COR-L47 (cell line): ENCODE results near the gene RPL12.
A peak's percentile ranks its signal among the peaks of the same experiment; 100 is the strongest.
"Not testable (repeated sequence)": the region's sequence is repeated elsewhere in the genome, so short reads cannot be mapped to it uniquely, and the experiment has no call there.

ENCODE experiments used
- DNase-seq: peaks from one replicate; lab custom pipeline; 2025; lab: John Stamatoyannopoulos, UW

Gene RPL12

DNA sequence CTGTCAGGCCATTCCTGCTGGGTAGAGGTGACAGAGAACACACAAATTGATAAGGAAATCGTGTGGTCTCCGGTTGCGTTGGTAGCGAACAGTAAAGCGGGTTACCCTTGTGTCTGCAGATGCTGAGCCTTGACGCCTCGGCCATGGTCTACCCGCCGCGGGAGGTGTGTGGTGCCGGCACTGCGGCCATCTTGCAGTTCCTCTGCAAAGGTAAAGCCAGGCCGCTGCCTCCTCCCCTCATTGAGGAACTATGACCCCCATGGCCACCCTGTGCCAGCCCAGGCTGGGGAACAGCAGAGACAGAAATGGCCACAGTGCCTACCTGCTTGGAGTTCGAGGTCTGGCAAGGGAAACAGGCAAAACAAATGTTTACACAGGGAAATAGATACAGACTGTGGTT lies 16.4 kb upstream of the RPL12 start:
- DNase-seq: no peak

DNA sequence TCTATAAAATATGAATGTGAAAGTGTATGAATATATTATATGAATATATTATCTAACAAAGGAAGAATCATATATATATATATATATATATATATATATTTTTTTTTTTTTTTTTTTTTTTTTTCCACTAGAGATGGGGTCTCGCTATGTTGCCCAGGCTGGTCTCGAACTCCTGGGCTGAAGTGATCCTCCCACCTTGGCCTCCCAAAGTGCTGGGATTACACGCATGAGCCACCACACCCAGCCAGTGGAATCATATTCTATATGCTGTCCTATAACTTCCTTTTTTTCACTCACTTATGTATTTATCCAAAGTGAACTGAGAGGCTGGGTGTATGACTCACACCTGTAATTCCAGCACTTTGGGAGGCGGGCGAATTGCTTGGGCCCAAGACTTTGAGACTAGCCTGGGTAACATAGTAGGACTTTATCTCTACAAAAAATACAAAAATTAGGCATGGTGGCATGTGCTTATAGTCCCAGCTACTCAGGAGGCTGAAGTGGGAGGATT lies 15.3 kb upstream of the RPL12 start:
- not testable (repeated sequence) for DNase-seq

DNA sequence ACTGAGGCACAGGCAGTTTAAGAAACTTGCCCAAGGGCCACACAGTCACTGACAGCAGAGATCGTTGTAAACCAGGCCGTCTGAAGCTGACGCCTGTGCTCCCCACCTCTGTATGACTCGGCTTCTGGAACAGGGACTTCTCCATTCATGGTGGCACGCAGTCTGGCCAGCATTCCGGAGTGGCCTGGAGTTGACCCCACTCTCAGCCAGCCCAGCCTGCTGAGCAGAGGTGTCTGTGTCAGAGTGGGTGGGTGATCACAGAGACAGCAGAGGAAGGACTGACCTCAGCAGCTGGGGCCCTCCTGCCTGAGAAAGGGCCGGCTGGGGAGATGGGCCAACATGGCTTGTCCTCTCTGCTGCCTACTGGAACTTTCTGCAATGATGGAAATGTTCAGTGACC lies 12.7 kb upstream of the RPL12 start:
- no peak for DNase-seq

DNA sequence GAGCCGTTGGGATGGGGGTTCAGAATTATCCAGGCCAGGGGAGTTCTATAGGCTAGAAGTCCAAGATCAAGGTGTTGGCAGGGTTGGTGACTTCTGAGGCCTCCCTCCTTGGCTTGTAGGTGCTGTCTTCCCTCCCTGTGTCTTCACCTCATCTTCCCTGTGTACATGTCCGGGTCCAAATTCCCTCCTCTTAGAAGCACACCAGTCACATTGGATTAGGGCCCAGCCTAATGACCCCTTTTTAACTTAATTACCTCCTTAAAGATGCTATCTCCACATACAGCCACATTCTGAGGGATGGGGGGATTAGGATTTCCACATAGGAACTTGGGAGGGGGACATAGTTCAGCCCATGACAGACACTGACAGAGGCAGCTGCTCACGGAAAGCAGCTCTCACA lies 12.2 kb upstream of the RPL12 start:
- no peak for DNase-seq

DNA sequence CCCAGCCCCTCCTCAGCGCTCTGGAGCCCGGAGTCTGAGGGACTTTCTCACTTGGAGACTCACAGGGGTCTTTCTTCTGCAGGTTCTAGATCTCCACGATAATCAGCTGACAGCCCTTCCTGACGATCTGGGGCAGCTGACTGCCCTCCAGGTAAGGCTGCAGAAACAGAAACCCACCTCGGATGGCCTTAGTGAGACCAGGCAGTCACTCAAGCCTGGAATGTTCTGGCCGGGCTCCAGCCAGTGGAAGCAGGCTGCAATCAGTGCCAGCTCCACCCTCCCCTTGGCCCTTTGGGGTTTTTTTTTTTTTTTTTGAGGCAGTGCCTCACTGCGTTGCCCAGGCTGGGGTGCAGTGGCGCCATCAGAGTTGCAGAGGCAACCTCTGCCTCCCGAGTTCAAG lies 7.7 kb upstream of the RPL12 start:
- no peak for DNase-seq

DNA sequence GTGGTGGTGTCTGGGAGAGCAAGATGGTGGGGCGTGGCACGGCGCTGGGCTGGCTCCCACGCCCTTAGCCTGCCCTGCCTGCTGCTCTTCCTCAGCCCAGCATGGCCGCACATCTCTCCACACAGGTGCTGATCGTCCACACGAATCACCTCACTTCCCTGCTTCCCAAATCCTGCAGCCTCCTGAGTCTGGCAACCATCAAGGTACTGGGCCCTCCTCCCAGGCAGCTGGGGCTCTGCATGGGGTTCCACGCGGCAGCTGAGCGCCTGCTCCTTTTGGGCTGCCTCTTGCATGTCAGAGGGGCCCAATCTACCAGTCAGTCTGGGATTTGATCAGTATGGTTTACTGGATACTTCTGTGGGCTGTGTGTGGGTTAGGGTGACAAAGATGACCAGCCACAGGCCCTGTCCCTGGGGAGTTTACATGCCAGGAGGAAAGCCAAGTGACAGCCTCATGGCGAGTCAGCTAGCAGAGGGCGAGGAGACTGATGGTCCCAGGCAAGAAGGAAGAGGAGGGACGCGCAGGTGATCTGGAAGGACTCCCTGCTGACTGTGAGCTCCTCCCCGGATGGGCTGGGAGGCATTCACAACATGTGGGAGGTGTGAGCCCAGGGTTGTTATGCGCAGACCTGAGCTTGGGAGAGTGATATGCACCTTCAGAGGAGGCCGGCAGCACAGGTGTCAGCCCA lies 6.1 kb upstream of the RPL12 start:
- no peak for DNase-seq

DNA sequence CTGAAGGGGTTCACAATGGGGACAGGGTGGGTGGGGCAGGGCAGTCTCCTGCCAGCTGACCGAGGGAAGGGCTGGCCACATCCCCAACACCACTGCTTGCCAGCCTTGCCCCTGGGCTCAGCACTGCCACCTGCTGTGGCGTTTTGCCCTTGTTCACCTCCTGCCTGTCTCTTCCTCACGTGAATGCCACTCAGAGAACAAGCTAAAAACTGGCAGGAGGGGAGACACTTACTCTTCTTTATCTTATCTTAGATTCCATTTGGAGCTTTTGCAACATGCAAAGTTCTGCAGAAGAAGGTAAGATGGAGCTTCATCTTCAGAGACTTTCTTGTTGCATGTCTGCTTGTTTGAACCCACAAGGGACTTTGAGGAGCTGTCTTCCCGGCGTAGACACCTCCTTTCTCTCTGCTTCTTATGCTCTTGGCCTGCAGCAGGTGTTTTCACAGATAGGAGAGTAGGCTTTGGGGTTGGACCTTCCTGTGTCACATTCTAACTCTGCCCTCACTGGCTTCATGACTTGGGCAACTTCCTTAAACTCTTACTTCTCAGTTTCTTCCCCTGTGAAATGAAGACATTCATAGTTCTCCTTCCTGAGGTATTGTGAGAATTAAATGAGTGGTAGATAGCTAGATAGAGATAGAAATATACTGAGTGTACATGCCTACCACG lies 4.3 kb upstream of the RPL12 start:
- peak; percentile 3 for DNase-seq

DNA sequence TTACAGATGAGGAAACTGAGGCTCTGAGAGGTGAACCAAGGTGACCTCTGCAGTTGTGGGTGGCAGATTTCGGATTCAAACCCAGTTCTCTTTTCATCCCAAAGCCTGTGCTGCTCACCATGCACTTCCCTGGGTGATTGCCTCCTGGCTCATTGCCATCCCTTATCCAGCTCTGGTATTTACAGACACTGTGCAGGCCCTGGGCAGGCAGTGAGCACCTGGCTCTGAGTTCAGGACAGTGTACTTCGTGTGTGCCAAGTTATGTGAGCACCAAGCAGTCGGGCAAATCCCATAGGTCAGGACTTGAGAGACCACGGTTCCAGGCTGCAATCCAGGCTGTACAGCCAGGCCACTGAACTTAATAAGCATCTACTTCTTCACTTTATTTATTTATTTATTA lies 1.5 kb upstream of the RPL12 start:
- DNase-seq: no peak

DNA sequence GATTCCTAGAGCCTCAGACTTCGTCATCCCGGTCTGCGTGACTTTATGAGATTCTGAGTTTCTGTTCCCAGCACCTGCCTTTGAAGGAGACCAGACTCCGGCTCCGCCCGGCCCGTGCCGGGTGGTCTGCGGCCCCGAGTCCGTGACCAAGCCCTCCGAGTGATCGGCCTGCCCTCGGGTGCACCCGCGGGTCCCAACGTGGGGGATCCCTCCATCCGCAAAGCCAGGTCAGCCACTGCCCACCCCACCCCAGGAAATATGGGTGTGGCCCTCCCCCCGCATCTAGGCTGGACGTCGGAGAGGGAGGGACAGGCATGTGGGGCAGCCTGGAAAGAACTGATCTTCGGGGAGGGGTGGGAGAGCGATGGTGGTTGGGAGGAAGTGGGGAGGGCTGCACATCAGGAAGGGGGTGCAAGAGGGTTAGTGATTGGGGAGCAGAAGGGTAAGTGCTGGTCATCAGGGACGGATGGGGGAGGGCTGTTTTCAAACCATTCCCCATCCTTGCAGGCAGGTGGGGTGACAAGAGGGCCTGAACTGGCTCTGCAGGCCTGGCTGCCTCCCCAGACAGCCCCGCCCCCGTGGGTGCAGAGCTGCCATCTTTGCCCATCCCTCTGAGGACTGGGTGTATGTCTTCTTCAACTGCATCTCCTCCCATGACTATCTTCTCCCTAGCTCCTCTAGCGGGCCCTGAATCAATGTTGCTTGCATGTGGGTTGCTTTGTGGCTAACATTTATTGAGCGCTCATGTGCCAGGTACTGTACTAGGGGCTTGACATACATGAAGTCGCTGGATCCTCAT lies 851 bp upstream of the RPL12 start:
- peak; percentile 27 for DNase-seq

DNA sequence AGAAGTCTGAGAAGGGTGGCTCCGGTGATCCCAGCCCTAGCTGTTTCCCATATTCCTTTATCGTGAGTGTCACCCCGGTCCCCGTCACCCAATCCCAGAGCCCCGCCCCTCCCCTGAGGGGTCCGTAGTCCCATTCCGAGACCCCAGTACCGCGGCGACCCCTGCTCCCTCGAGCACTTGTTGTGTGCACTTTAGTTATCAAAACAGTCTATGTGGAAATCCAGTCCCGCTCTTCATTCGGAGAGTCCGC lies 327 bp upstream of the RPL12 start:
- no peak for DNase-seq

DNA sequence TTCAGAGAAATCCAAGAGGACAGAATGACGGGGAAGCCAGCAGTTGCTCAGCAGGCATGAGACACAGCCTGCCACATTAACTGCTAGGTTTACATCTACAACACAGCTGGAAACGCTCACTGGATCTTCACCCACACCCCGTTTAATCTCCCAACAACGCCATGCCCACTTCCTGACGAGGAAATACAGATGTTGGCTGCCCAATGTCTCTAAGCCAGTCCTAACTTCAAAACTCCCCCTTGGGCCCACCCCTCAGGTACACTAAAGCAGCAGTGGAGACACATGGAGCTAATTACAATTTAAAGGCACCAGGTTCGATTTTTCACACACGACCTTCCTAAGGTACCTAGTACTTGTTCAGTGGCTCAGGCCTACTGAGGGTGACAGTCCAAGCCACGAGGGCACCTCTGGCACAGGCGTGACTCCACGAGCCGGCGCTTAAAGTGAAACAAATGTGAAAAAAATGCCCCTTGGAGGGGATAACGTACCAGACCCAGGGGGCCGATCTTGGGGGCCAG lies 904 bp downstream of the RPL12 start:
- no peak for DNase-seq

DNA sequence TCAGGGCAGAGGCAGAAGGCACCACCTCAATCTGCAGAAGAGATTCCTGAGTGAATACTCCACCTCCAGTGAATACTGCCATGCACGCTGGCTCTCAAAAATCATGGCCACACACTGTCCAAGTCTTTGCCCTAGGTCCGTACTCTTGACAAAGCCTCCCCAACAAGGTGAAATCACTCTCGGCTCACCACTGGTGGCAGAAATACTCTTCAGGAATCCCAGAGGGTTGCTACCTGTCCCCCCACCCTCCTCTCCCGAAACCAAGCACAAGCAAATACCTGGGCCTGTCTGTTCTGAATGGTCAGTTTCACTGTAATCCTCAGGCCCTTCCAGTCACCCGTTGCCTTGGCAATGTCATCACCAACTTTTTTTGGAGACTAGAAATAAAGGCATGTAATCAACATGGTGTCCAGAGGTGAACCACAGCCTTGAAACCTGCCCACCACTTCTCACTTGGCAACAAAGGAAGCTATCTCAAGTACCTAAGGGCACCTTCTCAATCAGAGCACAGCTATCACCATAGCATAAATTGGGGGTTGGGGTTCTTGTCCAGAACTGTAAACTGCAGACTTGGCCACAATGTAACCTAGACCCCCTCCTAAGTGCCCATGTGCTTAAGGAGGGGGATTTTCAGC lies 1.8 kb downstream of the RPL12 start:
- no peak for DNase-seq

DNA sequence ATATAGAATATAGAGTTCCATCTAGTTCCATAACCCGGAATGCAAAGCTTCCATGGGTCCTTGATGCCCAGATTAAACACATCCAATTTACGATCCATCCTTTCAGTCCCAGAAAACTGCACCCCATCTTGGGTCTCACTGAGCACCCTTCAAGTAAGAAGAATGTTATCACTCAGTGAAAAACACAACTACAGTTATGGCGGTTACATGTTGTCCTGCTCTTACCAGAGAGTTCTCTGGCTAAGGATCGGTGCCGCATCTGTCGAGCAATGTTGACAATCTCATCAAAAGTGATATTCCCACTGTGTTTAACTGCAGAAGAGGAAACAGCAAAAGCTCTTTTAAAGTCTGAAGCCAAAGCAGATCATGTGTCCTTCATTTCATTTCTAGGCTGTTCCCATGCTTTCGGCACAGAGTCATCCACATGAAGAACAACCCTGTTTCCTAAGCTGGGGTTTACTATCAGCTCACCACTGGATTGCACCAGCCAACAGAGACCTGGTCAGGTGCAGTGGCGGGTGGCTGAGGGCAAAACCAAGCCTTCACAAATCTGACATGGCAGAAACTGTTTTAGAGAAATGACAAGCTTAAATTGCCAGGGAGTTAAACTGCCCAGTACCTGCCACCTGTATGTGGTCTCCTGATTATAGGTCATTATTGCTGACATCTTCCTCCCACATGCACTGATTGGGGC lies 2.9 kb downstream of the RPL12 start:
- DNase-seq: no peak

DNA sequence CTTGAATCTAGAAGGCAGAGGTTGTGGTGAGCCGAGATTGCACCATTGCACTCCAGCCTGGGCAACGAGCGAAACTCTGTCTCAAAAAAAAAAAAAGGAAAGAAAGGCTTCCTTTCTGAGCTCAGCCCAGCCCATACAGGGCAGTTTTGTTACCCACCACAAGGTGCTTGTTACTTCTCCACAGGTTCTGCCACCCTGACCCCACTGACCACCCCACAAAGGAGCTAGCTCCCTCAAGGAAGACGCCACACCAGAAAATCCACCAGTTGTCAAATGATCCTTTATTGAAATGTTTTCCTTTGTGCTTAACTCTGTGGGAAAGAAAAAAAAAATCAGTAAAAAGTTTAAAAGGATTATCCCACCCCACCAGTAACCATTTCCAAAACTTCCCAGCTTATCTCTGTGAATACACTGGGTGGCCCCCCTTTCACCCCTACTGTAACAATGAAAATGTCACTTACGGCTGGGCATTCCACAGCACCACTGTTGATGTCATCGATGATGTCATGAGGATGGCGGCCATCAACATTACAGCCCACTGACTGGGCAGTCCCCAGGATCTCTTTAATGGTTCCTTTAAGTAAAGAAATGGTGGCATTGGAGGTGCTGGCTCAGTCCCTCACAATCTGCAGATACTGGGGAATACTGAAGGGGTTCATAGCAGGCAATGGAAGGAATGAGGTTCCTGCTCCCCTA lies 3.6 kb downstream of the RPL12 start:
- no peak for DNase-seq

DNA sequence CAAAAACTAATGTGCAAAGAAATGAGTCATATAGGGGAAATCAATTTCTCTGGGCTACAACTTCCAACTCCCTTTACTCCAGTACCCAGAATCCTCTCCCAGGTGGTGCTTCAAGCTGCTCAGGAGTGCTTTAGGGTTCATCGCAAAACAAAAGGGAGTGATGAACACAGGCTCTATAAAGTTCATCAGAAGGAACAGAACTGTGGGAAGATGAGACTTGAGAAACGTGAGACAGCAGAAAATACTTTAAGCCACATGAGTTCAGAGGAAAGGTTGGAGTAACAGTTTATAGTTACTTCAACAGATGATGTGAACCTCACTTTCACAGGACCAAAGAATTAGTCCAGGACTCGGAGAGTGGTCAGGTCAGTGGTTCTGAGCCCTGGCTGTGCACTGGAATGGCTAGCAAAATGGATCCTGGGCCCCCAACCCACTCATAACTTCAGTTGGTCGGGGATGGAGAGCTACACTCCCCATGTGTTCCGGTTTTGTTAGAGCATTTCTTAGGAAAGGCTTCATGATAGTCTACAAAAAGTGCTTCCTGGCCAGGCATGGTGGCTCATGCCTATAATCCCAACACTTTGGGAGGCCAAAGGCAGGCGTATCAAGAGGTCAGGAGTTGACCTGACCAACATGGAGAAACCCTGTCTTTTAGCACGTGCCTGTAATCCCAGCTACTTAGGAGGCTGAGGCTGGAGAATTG lies 4.3 kb downstream of the RPL12 start:
- DNase-seq: no peak

DNA sequence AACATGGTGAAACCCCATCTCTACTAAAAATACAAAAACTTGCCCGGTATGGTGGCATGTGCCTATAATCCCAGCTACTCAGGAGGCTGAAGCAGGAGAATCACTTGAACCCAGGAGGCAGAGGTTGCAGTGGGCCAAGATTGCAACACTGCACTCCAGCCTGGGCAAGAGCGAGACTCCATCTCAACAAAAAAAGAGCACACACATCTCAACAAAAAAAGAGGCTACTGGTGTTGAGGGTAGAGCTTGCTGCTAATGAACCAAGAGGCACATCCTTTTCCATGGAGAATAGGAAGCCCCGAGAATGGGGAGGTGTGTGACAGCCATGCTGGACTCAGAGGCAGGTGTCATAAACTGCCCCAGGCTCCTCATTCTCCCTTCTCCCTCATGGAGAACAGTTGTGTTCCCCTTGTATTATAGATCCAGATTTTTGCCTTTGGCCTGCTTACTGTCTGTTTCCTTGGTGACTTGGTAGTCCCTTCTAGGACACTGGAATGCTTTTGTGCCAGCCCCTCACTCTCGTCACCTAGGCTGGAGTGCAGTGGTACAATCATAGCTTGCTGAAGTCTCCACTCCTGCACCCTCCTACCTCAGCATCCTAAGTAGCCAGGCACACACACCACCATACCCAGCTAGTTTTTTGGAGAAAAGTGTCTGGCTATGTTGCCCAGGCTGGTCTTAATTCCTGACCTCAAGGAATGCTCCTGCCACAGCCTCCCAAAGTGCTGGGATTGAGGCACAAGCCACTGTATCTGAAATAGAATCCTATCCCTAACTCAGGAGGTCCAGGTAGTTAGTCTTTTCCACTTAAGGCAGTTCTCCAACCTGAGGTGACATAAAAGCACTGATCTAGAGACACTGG lies 5.1 kb downstream of the RPL12 start:
- DNase-seq: no peak

DNA sequence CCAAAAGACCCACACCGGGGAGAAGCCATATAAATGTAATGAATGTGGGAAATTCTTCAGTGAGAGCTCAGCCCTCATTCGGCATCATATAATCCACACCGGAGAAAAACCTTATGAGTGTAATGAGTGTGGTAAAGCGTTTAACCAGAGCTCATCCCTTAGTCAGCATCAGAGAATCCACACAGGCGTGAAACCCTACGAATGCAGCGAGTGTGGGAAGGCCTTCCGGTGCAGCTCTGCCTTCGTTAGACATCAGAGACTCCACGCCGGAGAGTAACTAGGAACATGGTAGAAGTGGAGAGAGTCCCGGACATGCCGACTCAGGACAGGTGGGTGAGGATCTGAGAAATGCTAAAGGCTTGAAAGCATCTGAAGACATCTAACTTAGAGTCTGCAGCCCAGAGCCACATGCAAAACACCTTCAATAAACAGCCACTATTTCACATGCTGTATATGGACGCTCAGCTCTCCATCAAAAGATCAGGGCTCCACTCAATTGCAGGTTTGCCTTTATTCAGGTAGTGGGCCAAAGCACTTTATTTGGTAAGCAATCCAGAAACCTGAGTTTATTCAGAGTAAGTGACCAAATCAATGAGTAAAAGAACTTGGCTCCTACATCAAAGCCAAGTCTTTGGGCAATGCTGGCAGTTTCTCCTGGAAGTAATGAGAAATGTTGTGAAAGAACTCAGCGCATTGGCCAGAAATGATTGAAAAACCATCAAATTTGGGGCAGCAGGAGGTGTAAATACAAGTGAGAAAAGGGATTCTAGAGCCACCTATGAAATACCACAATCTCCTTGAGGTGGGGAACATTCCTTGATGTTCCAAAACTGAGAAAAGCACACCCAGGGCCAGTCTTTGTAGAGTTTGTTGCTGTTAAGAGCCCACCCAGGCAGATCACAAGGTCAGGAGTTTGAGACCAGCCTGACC lies 6.0 kb downstream of the RPL12 start:
- DNase-seq: no peak

DNA sequence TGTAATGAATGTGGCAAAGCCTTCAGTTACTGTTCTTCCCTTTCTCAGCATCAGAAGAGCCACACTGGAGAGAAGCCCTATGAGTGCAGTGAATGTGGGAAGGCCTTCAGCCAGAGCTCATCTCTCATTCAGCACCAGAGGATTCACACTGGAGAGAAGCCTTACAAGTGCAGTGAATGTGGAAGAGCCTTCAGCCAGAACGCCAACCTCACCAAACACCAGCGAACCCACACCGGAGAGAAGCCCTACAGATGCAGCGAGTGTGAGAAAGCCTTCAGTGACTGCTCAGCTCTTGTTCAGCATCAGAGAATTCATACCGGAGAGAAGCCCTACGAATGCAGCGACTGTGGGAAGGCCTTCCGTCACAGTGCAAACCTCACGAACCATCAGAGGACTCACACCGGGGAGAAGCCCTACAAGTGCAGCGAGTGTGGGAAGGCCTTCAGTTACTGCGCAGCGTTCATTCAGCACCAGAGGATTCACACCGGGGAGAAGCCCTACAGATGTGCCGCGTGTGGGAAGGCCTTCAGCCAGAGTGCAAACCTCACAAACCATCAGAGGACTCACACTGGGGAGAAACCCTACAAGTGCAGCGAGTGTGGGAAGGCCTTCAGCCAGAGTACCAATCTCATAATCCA lies 6.8 kb downstream of the RPL12 start:
- no peak for DNase-seq
